Measurements from ENCODE around the gene LGR5. TPM values are rescaled to one million over a fixed set of nuclear protein-coding genes. Genes with fewer than 3 reads are reported as not detected.

LGR5 gene
- total and polyA plus RNA-seq, 8 donors, result 0.06 to 0.17 (median 0.11) TPM; not detected in 4

- H3K27me3 ChIP-seq, result no peaks in the 10 kb centered on the region
- no peak overlapping the region for H3K27ac ChIP-seq
- no peaks in the 10 kb centered on the region for H3K4me1 ChIP-seq
- H3K36me3 ChIP-seq, result no peaks in the 10 kb centered on the region
- H3K4me3 ChIP-seq, result no peak overlapping the region
- H3K9me3 ChIP-seq, result no peaks in the 10 kb centered on the region
- ATAC-seq (no peak), DNase-seq (no peak), FAIRE-seq (no peak)
- TF ChIP-seq, protein P1, sequence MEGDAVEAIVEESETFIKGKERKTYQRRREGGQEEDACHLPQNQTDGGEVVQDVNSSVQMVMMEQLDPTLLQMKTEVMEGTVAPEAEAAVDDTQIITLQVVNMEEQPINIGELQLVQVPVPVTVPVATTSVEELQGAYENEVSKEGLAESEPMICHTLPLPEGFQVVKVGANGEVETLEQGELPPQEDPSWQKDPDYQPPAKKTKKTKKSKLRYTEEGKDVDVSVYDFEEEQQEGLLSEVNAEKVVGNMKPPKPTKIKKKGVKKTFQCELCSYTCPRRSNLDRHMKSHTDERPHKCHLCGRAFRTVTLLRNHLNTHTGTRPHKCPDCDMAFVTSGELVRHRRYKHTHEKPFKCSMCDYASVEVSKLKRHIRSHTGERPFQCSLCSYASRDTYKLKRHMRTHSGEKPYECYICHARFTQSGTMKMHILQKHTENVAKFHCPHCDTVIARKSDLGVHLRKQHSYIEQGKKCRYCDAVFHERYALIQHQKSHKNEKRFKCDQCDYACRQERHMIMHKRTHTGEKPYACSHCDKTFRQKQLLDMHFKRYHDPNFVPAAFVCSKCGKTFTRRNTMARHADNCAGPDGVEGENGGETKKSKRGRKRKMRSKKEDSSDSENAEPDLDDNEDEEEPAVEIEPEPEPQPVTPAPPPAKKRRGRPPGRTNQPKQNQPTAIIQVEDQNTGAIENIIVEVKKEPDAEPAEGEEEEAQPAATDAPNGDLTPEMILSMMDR (IDR thresholded peaks at IDR 0.05), result no peak
- intact Hi-C loops (cut with DNase I), result no loop called here
Measured at GRCh38 chr12:71556448-71556847, 116.8 kb downstream of the LGR5 start.

DNA sequence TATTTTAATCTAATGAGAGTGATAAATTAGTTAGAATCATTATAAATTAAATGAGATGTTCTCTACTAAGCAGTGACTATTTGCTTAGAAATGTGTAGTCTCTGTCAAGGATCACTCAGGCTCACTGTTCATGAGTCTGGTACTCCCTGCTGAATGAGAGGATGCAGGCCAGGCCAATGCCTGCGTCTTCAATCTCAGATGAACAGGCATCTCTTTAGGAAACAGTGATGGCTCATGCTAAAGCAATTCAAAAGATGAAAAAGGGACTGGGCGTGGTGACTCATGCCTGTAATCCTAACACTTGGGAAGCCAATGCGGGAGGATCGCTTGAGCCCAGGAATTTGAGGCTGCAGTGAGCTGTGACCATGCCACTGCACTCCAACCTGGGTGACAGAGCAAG is 117.3 kb downstream of the LGR5 start:
- 91 to 98% methylated on average over 4 of the region's 4 CpGs for WGBS, 2 donors
- Histone ChIP-seq H3K27me3 (no peaks in the 10 kb centered on the region), H3K4me3 (no peak overlapping the region), H3K9me3 (no peaks in the 10 kb centered on the region), H3K4me1 (no peaks in the 10 kb centered on the region), H3K27ac (no peak overlapping the region), H3K36me3 (no peaks in the 10 kb centered on the region)
- no peak for ATAC-seq
- DNase-seq, result no peak
- no peak for FAIRE-seq
- TF ChIP-seq, protein P1 (IDR thresholded peaks at IDR 0.05), result no peak
- intact Hi-C loops (cut with DNase I), result no loop called here

DNA sequence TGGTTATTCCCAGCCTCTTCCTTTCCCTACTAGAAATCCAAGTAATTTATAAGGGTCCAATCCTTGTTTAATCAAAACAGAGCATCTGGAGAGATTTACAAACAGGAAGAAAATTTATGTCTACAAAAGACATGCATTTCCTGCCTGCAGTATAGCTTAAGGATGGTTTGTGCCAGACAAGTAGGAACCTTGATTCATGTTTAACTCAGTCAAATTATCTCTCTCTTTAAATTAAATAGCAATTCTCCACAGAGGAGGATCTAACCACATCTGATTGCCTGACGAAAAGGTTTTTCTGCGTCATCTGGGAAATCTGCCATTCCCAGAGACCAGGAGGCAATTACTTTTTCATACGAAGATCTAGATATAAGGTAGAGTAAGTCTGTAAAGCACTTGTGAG is 118.8 kb downstream of the LGR5 start:
- DNase-seq (no peak), ATAC-seq (no peak), FAIRE-seq (no peak)
- intact Hi-C loops (cut with DNase I), result no loop called here
- Histone ChIP-seq H3K9me3 (no peaks in the 10 kb centered on the region), H3K4me1 (no peaks in the 10 kb centered on the region), H3K4me3 (no peak overlapping the region), H3K27ac (no peak overlapping the region), H3K36me3 (no peaks in the 10 kb centered on the region), H3K27me3 (no peaks in the 10 kb centered on the region)
- TF ChIP-seq, protein P1 (IDR thresholded peaks at IDR 0.05), result no peak
- whole genome bisulfite sequencing, 2 donors, result 74 to 79% methylated on average over 3 of the region's 3 CpGs

DNA sequence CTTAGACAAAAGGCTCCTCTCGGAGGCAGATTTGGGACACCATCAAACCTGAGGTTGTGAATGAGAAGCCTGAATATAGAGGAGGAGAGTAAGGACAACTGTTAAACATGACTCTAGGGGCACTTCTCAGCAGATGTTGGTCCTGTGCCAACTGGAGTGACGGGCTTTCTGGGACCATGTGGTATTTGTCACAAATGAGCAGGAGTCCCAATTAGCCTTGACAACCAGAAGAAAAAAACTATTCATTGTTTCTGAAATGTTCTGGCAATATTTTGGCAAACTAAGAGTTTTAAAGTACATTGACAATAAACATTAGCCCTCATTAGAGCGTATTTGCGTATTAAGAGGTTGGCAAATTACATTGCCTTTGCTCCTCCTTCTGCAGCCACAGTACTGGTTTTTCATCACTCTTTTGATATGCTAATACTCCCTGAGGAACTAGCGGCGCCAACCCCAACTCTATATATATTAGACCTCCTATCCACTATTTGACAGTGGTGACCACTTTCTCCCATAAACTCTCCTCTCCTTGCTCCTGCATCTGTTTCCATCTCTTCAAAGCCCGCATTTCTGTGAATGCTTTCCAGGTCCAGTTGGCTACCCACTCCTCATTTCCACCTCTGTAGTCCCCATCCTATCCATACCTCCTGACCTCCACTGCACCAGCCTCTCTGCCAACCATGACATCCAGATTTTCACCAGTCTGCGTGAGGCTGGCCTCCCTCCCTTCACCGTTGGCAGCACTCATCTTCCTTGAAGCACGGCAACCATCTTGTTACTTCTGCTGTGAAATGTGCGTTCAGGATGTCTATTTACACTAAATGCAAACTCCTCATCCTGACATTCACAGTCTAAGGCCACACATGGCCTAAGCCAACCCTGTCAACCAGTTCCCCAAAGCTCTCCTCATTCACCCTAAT is 123.3 kb downstream of the LGR5 start:
- no peak for ATAC-seq

More for the DNA sequence above, 123.3 kb downstream of the LGR5 start:
- intact Hi-C loops (cut with DNase I), result no loop called here
- Histone ChIP-seq H3K27me3 (no peaks in the 10 kb centered on the region), H3K27ac (no peak overlapping the region), H3K9me3 (no peaks in the 10 kb centered on the region), H3K4me3 (no peak overlapping the region), H3K4me1 (no peaks in the 10 kb centered on the region), H3K36me3 (no peaks in the 10 kb centered on the region)
- WGBS, 2 donors, result 75 to 77% methylated on average over 11 of the region's 11 CpGs
- TF ChIP-seq, protein P1 (IDR thresholded peaks at IDR 0.05), result no peak
- no peak for DNase-seq
- FAIRE-seq, result no peak
